Measurements from ENCODE around the gene ST8SIA6.

DNA sequence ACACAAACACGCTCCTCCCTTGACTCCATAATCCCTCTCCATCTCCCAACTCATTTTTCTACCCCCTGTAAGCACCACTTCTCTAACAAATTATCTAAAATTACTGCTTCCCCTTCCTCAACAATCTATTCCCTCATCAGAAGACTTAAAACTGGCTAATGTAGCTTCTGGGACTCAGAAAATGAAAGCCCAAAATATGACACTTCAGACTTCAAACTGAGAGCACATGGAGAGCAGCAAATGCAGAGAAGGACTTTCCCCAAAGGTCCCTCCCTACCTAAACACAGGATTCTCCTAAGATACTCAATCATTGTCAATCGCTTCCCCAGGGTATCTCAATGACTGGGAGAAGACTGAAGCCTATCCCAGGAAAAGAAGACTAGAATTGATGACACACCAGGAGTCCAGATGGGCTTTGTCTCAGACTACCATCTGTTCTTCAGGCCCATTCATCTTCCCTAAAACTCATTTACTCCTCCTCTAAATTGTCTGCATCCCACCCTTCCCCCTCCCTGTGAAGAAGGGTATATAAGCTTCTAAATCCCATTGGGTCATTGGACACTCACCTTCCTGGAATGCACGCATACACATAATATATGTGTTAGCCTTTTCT lies 39.2 kb downstream of the ST8SIA6 start:
- no peak for TF ChIP-seq EZH2 (IDR thresholded peaks at IDR 0.05; ENCODE audit: borderline replicate concordance, low read depth, low read length, poor library complexity, severe bottlenecking)
- TF ChIP-seq, protein P1, sequence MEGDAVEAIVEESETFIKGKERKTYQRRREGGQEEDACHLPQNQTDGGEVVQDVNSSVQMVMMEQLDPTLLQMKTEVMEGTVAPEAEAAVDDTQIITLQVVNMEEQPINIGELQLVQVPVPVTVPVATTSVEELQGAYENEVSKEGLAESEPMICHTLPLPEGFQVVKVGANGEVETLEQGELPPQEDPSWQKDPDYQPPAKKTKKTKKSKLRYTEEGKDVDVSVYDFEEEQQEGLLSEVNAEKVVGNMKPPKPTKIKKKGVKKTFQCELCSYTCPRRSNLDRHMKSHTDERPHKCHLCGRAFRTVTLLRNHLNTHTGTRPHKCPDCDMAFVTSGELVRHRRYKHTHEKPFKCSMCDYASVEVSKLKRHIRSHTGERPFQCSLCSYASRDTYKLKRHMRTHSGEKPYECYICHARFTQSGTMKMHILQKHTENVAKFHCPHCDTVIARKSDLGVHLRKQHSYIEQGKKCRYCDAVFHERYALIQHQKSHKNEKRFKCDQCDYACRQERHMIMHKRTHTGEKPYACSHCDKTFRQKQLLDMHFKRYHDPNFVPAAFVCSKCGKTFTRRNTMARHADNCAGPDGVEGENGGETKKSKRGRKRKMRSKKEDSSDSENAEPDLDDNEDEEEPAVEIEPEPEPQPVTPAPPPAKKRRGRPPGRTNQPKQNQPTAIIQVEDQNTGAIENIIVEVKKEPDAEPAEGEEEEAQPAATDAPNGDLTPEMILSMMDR (conservative IDR thresholded peaks at IDR 0.05; ENCODE audit: low read depth, low read length) = no peak

Measured in A673 (cell line).